Immature natural killer cell (primary cell): ENCODE data around the gene ACO1. TPM values are rescaled to one million over a fixed set of nuclear protein-coding genes. Genes with fewer than 3 reads are reported as not detected.

Experiments
- DNase-seq, 3 donors: peaks; one replicate each; pipeline ENCODE4 v3.0.0; 2022; ENCODE audit warnings: mixed read lengths in 1 of 3
- H3K27ac Mint-ChIP-seq, 6 donors: one replicate each; pipeline ENCODE4 v1.8.0; 2020; ENCODE audit warnings: mixed read lengths in 6 of 6, mild to moderate bottlenecking in 5 of 6, inconsistent platforms in 4 of 6, moderate library complexity in 3 of 6
- H3K27me3 Mint-ChIP-seq, 3 donors: one replicate each; pipeline ENCODE4 v1.8.0; 2020 to 2021; ENCODE audit warnings: low read depth in 3 of 3, mild to moderate bottlenecking in 3 of 3, mixed read lengths in 3 of 3, moderate library complexity in 3 of 3, inconsistent platforms in 1 of 3
- H3K36me3 Mint-ChIP-seq, 3 donors: one replicate each; pipeline ENCODE4 v1.8.0; 2020; ENCODE audit warnings: mixed read lengths in 3 of 3, inconsistent platforms in 2 of 3, mild to moderate bottlenecking in 2 of 3
- H3K4me1 Mint-ChIP-seq, 2 donors: one replicate each; pipeline ENCODE4 v1.8.0; 2020; ENCODE audit warnings: inconsistent platforms in 2 of 2, mild to moderate bottlenecking in 2 of 2, mixed read lengths in 2 of 2, moderate library complexity in 1 of 2
- H3K4me3 Mint-ChIP-seq, 5 donors: one replicate each; pipeline ENCODE4 v1.8.0; 2020; ENCODE audit warnings: mild to moderate bottlenecking in 5 of 5, mixed read lengths in 5 of 5, inconsistent platforms in 3 of 5, moderate library complexity in 3 of 5
- H3K9me3 Mint-ChIP-seq, 6 donors: one replicate each; pipeline ENCODE4 v1.8.0; 2020; ENCODE audit warnings: mild to moderate bottlenecking in 6 of 6, mixed read lengths in 6 of 6, inconsistent platforms in 4 of 6, moderate library complexity in 3 of 6
- polyA plus RNA-seq, 3 donors: library from polyadenylated mRNA; unstranded; fragments of 300-500 nt; fragmentation: Illumina TruSeq; gene quantifications; one replicate each; pipeline ENCODE4 v1.2.3, GENCODE V29; 2021

The ACO1 gene
- polyA plus RNA-seq, 3 donors from 2014 or later: 6.2 to 16.3 (median 11.8) TPM

DNA sequence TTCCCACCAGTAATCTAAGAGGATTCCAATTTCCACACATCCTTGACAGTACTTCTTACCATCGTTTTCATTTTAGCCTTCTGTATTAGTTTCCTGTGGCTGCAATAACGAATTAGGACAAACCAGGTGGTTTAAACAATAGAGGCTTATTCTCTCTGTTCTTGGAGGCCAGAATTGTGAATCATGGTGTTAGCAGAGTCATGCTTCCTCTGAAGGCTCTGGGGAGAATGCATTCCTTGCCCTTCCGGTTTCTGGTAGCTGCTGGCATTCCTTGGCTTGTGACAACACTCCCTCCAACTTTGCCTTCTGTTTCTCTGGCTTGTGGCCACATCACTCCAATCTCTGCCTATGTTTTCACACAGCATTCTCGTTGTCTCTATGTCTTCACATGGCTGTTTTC lies 118.0 kb downstream of the ACO1 start:
- Mint-ChIP-seq H3K27ac (peak overlapping the region in 4 of 6 donors; percentile 9 to 70 (median 36)), H3K4me1 (peaks cover 22 to 50% of the 10 kb centered on the region in 2 donors), H3K4me3 (no peak overlapping the region), H3K27me3 (no peaks in the 10 kb centered on the region), H3K36me3 (peaks cover 4 to 22% (median 12%) of the 10 kb centered on the region in 3 donors), H3K9me3 (no peaks in the 10 kb centered on the region)
- no peak for DNase-seq

DNA sequence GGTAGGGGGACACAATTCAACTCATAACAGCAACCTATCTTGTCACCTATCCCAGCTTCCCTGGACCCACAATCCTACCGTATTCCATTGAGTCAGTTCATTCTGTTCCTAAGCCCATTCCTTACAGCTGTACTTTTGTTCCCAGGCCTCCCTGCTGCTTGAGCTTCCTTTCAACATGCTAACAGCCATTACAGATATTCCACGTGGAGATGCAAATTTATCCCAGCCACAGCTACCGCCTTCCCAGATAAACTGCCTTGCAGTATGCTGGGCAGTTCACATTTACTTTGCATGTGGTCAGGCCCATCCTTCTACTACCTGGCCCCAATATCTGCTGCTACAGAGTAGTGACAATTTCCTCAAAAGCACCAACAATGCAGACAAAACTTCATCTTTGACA lies 118.6 kb downstream of the ACO1 start:
- Mint-ChIP-seq H3K27ac (peak overlapping the region in 2 of 6 donors; percentile 4 to 76), H3K4me1 (peaks cover 22 to 54% of the 10 kb centered on the region in 2 donors), H3K36me3 (peaks cover 4 to 18% (median 12%) of the 10 kb centered on the region in 3 donors), H3K4me3 (no peak overlapping the region), H3K9me3 (no peaks in the 10 kb centered on the region), H3K27me3 (no peaks in the 10 kb centered on the region)
- DNase-seq: no peak

Other genes with a start within 250 kb of the ACO1 start
- 10 to 100 TPM; 14.3 to 20.9 (median 14.9) TPM for gene RIGI, start 141.6 kb downstream of the ACO1 start, polyA plus RNA-seq
- 100 to 1,000 TPM in 1 of 3 donors, 10 to 100 TPM in 2; 37.2 to 122 (median 72.6) TPM for gene SMIM27, start 167.7 kb downstream of the ACO1 start, polyA plus RNA-seq
- gene TOPORS, start 167.9 kb downstream of the ACO1 start, polyA plus RNA-seq: 10 to 100 TPM; 13.9 to 28.4 (median 22.4) TPM
- 100 to 1,000 TPM in 1 of 3 donors, 10 to 100 TPM in 2; 80.8 to 110 (median 84.9) TPM for gene NDUFB6, start 188.5 kb downstream of the ACO1 start, polyA plus RNA-seq